GM13976 (cell line): ENCODE measurements around the gene CYTH1.

Experiments used
- DNase-seq: peaks from one replicate; pipeline ENCODE4 v3.0.0; 2012; ENCODE audit warnings: low spot score
- CTCF ChIP-seq: IDR thresholded peaks from 2 replicates; pipeline ENCODE4 v1.5.1; 2012; ENCODE audit warnings: borderline replicate concordance, mild to moderate bottlenecking; ENCODE audit not compliant: insufficient read depth; ENCODE audit errors: extremely low read depth, missing control alignments, control extremely low read depth
- in situ Hi-C: fragments of 300-500 bp; cut with MboI; formaldehyde crosslinking; loops from one replicate; pipeline ENCODE4 v1.12.0; 2022; ENCODE audit warnings: low sequenced_read_pairs, mixed read lengths, inconsistent platforms; ENCODE audit not compliant: unreplicated experiment

CYTH1 gene

GRCh38 chr17:78777881-78778280, 4.2 kb downstream of the CYTH1 start:
- no peak for DNase-seq
- no peak for TF ChIP-seq CTCF
- in situ Hi-C loops: no loop called here

- no peak for TF ChIP-seq CTCF
- peak; percentile 38 for DNase-seq
- in situ Hi-C loops: no loop called here
Measured at GRCh38 chr17:78774956-78775571, 7.0 kb downstream of the CYTH1 start.

GRCh38 chr17:78774453-78774852, 7.6 kb downstream of the CYTH1 start:
- TF ChIP-seq CTCF: no peak
- no peak for DNase-seq
- in situ Hi-C loops: no loop called here

GRCh38 chr17:78771758-78772382, 10.2 kb downstream of the CYTH1 start:
- peak; percentile 63 for DNase-seq
- in situ Hi-C loops: no loop called here
- no peak for TF ChIP-seq CTCF

GRCh38 chr17:78769196-78769773, 12.8 kb downstream of the CYTH1 start:
- in situ Hi-C loops: no loop called here
- TF ChIP-seq CTCF: no peak
- DNase-seq: no peak

- in situ Hi-C loops: no loop called here
- no peak for DNase-seq
- TF ChIP-seq CTCF: no peak
Measured at GRCh38 chr17:78767806-78768205, 14.3 kb downstream of the CYTH1 start.
